Osteoblast (primary cell): Measurements from ENCODE around the gene FRAS1. TPM values are rescaled to one million over a fixed set of nuclear protein-coding genes. Genes with fewer than 3 reads are reported as not detected.

Experiments
- DNase-seq: peaks from one replicate; pipeline ENCODE4 v3.0.0; 2011; ENCODE audit warnings: low spot score, mixed read lengths; ENCODE audit not compliant: insufficient read length; ENCODE audit errors: missing footprints
- H2AFZ ChIP-seq: 2 replicates; pipeline ENCODE4 v1.6.0; 2011; ENCODE audit warnings: mild to moderate bottlenecking, low read length
- H3K27ac ChIP-seq: 2 replicates; pipeline ENCODE4 v1.5.1; 2011; ENCODE audit warnings: mild to moderate bottlenecking, low read depth, low read length, moderate library complexity
- H3K27me3 ChIP-seq: 2 replicates; pipeline ENCODE4 v1.6.0; 2012; ENCODE audit warnings: mild to moderate bottlenecking, control low read depth, inconsistent platforms, low read length, moderate library complexity; ENCODE audit not compliant: insufficient read depth
- H3K36me3 ChIP-seq: 2 replicates; pipeline ENCODE4 v1.5.1; 2011; ENCODE audit warnings: mild to moderate bottlenecking, low read length, control low read depth, moderate library complexity; ENCODE audit not compliant: insufficient read depth
- H3K4me1 ChIP-seq: 2 replicates; pipeline ENCODE4 v1.5.1; 2011; ENCODE audit warnings: mild to moderate bottlenecking, low read length, control low read depth, moderate library complexity; ENCODE audit not compliant: insufficient read depth
- H3K4me2 ChIP-seq: 2 replicates; pipeline ENCODE4 v1.6.0; 2011; ENCODE audit warnings: mild to moderate bottlenecking, low read length; ENCODE audit not compliant: insufficient read depth
- H3K4me3 ChIP-seq: fragments of 200-600 bp; sonication (generic); 3 replicates; pipeline ENCODE4 v1.5.1; 2012; ENCODE audit warnings: mild to moderate bottlenecking, low read length, inconsistent platforms; ENCODE audit not compliant: insufficient read depth
- H3K79me2 ChIP-seq: 2 replicates; pipeline ENCODE4 v1.6.0; 2012; ENCODE audit warnings: mild to moderate bottlenecking, low read length, control low read depth, inconsistent platforms; ENCODE audit not compliant: insufficient read depth
- H3K9me3 ChIP-seq: 2 replicates; pipeline ENCODE4 v1.5.1; 2011; ENCODE audit warnings: low read depth, low read length, control low read depth
- H4K20me1 ChIP-seq: 2 replicates; pipeline ENCODE4 v1.6.0; 2012; ENCODE audit warnings: mild to moderate bottlenecking, low read length, control low read depth; ENCODE audit not compliant: insufficient read depth
- CTCF ChIP-seq: IDR thresholded peaks from 2 replicates; pipeline ENCODE4 v1.5.1; 2011; ENCODE audit warnings: mild to moderate bottlenecking, low read depth, low read length, moderate library complexity; ENCODE audit errors: extremely low read depth
- total RNA-seq: library from RNA; depleted of rRNA; stranded (reverse); fragments of >200 nt; gene quantifications from 2 replicates; pipeline ENCODE4 v1.2.3, GENCODE V29; 2012

The FRAS1 gene
- total RNA-seq, 1 donor: 5.1 TPM

GRCh38 chr4:78019414-78019813 is 37.7 kb upstream of the FRAS1 start:
- Histone ChIP-seq H3K4me1 (no peaks in the 10 kb centered on the region), H3K36me3 (no peaks in the 10 kb centered on the region), H3K4me3 (no peak overlapping the region), H3K4me2 (no peak overlapping the region), H3K79me2 (no peaks in the 10 kb centered on the region), H3K27me3 (no peaks in the 10 kb centered on the region), H4K20me1 (no peaks in the 10 kb centered on the region), H2AFZ (no peak overlapping the region), H3K27ac (no peak overlapping the region), H3K9me3 (no peaks in the 10 kb centered on the region)
- no peak for TF ChIP-seq CTCF
- no peak for DNase-seq

- H3K4me1 ChIP-seq: no peaks in the 10 kb centered on the region
- H3K4me2 ChIP-seq: no peak overlapping the region
- H4K20me1 ChIP-seq: no peaks in the 10 kb centered on the region
Observed at GRCh38 chr4:78020677-78021076, 36.4 kb upstream of the FRAS1 start.

GRCh38 chr4:78022517-78022916 is 34.6 kb upstream of the FRAS1 start:
- Histone ChIP-seq H3K27me3 (no peaks in the 10 kb centered on the region), H2AFZ (no peak overlapping the region), H4K20me1 (no peaks in the 10 kb centered on the region), H3K36me3 (no peaks in the 10 kb centered on the region), H3K4me2 (no peak overlapping the region), H3K79me2 (no peaks in the 10 kb centered on the region), H3K9me3 (no peaks in the 10 kb centered on the region), H3K4me1 (no peaks in the 10 kb centered on the region), H3K4me3 (no peak overlapping the region), H3K27ac (no peak overlapping the region)
- DNase-seq: no peak
- no peak for TF ChIP-seq CTCF

More at GRCh38 chr4:78020677-78021076, 36.4 kb upstream of the FRAS1 start:
- Histone ChIP-seq H2AFZ (no peak overlapping the region), H3K4me3 (no peak overlapping the region), H3K27me3 (no peaks in the 10 kb centered on the region), H3K36me3 (no peaks in the 10 kb centered on the region), H3K27ac (no peak overlapping the region), H3K79me2 (no peaks in the 10 kb centered on the region), H3K9me3 (no peaks in the 10 kb centered on the region)
- no peak for DNase-seq
- no peak for TF ChIP-seq CTCF

GRCh38 chr4:78024085-78024484 is 33.0 kb upstream of the FRAS1 start:
- no peaks in the 10 kb centered on the region for H3K36me3 ChIP-seq
- H2AFZ ChIP-seq: no peak overlapping the region
- no peak for TF ChIP-seq CTCF
- H3K4me3 ChIP-seq: no peak overlapping the region
- DNase-seq: no peak
- no peaks in the 10 kb centered on the region for H4K20me1 ChIP-seq
- no peaks in the 10 kb centered on the region for H3K79me2 ChIP-seq
- H3K27me3 ChIP-seq: no peaks in the 10 kb centered on the region
- H3K27ac ChIP-seq: no peak overlapping the region
- no peak overlapping the region for H3K4me2 ChIP-seq
- H3K4me1 ChIP-seq: no peaks in the 10 kb centered on the region
- no peaks in the 10 kb centered on the region for H3K9me3 ChIP-seq
